CD4-positive, alpha-beta T cell (primary cell): ENCODE data around the gene CORO7. TPM values are rescaled to one million over a fixed set of nuclear protein-coding genes. Genes with fewer than 3 reads are reported as not detected.

Experiments
- ATAC-seq: fragments of 200-7000 bp; cut with Tn5 transposase; one replicate; pipeline ENCODE4 v1.10.0; 2022; ENCODE audit warnings: mild to moderate bottlenecking; ENCODE audit not compliant: poor library complexity
- CTCF ChIA-PET: fragments of 350-600 bp; sonication (Branson Sonifier 250); formaldehyde crosslinking; loops from one replicate; lab custom pipeline; 2021; ENCODE audit warnings: antibody characterized with exemption, inconsistent platforms; lab: Charles Lee
- POLR2A ChIA-PET: fragments of 350-600 bp; sonication (Branson Sonifier 250); formaldehyde crosslinking; loops from one replicate; lab custom pipeline; 2021; ENCODE audit warnings: antibody characterized with exemption, inconsistent platforms; lab: Charles Lee
- DNase-seq, 14 experiments: peaks; one replicate each; pipeline ENCODE4 v3.0.0-alpha.2; 2013 to 2020; ENCODE audit warnings: mixed read lengths in 2 of 14
- H3K27ac ChIP-seq, 2 donors: one replicate each; pipeline versions ENCODE4 v1.5.1 to v1.7.0; 2013; ENCODE audit warnings: low read length in 2 of 2, low read depth in 1 of 2, mild to moderate bottlenecking in 1 of 2
- H3K27me3 ChIP-seq, 2 experiments: 1 replicate in 1 of 2; 2 replicates in 1 of 2; pipeline versions ENCODE4 v1.6.1 to v1.7.0; 2013; ENCODE audit warnings: low read length in 2 of 2, control low read depth in 1 of 2, mild to moderate bottlenecking in 1 of 2, moderate library complexity in 1 of 2; ENCODE audit not compliant: insufficient read depth in 2 of 2, control insufficient read depth in 1 of 2
- H3K36me3 ChIP-seq: one replicate; pipeline ENCODE4 v1.6.1; 2013; ENCODE audit warnings: low read length, control low read depth; ENCODE audit not compliant: insufficient read depth
- H3K4me1 ChIP-seq: one replicate; pipeline ENCODE4 v1.6.1; 2013; ENCODE audit warnings: low read length, control low read depth; ENCODE audit not compliant: insufficient read depth
- H3K4me3 ChIP-seq: one replicate; pipeline ENCODE4 v1.5.1; 2013; ENCODE audit warnings: mild to moderate bottlenecking, low read length, moderate library complexity
- H3K9me3 ChIP-seq, 2 experiments: 1 replicate in 1 of 2; 2 replicates in 1 of 2; pipeline versions ENCODE4 v1.6.1 to v1.7.0; 2013; ENCODE audit warnings: low read length in 2 of 2, mild to moderate bottlenecking in 2 of 2, control low read depth in 1 of 2, moderate library complexity in 1 of 2; ENCODE audit not compliant: control insufficient read depth in 1 of 2, insufficient read depth in 1 of 2
- H3K27ac Mint-ChIP-seq: one replicate; pipeline ENCODE4 v1.8.0; 2020; ENCODE audit warnings: mixed read lengths
- H3K27me3 Mint-ChIP-seq: one replicate; pipeline ENCODE4 v1.8.0; 2021; ENCODE audit warnings: mixed read lengths
- H3K36me3 Mint-ChIP-seq: one replicate; pipeline ENCODE4 v1.8.0; 2021; ENCODE audit warnings: low read depth, mixed read lengths
- H3K4me1 Mint-ChIP-seq: one replicate; pipeline ENCODE4 v1.8.0; 2021; ENCODE audit warnings: low read depth, mixed read lengths
- H3K4me3 Mint-ChIP-seq: one replicate; pipeline ENCODE4 v1.8.0; 2020; ENCODE audit warnings: mild to moderate bottlenecking, mixed read lengths
- H3K9me3 Mint-ChIP-seq: one replicate; pipeline ENCODE4 v1.8.0; 2020; ENCODE audit warnings: mixed read lengths
- CTCF ChIP-seq: fragments of 200-600 bp; IDR thresholded peaks from one replicate; pipeline ENCODE4 v1.8.0; 2022; ENCODE audit warnings: antibody characterized with exemption, mild to moderate bottlenecking
- intact Hi-C, 2 experiments: fragments of 100-400 bp; cut with DNase I in 1 of 2; cut with micrococcal nuclease in 1 of 2; formaldehyde crosslinking; loops; one replicate each; pipeline versions ENCODE4 v1.15.1 to v1.9.0; 2023 to 2025; cut with DNase I, micrococcal nuclease
- total RNA-seq, 174 experiments: library from RNA in 2 of 174; stranded (reverse) in 2 of 174; gene quantifications; one replicate each; pipeline ENCODE4 v1.2.3 and lab custom pipeline; 2021 to 2026

Gene CORO7
- total RNA-seq, 2 experiments from 2014 or later, result 801 to 805 TPM

- no peak overlapping the region for H3K27ac ChIP-seq
- peaks cover 17% of the 10 kb centered on the region for H3K27me3 Mint-ChIP-seq
- TF ChIP-seq CTCF, result peak; percentile 41
- peaks cover 35% of the 10 kb centered on the region for H3K4me1 ChIP-seq
- ChIA-PET POLR2A (no interaction called here), CTCF (interaction anchor here (1.5 kb wide), 1 partner anchor 60 kb away, joined by 5 read pairs; no protein-coding TSS in a partner anchor)
- no peak overlapping the region for H3K4me3 ChIP-seq
- peak in 2 of 14 experiments; percentile 39 to 47 for DNase-seq
- ATAC-seq, result no peak
- H3K27me3 ChIP-seq, result peaks cover 26 to 33% of the 10 kb centered on the region in 2 experiments
- H3K4me1 Mint-ChIP-seq, result peaks cover 11% of the 10 kb centered on the region
- no peaks in the 10 kb centered on the region for H3K36me3 Mint-ChIP-seq
- peak overlapping the region; percentile 99 for H3K4me3 Mint-ChIP-seq
- peaks cover 0 to 4% of the 10 kb centered on the region in 2 experiments for H3K9me3 ChIP-seq
- no peaks in the 10 kb centered on the region for H3K36me3 ChIP-seq
- intact Hi-C loops, result no loop called here
- H3K9me3 Mint-ChIP-seq, result no peaks in the 10 kb centered on the region
- H3K27ac Mint-ChIP-seq, result no peak overlapping the region
Measured at GRCh38 chr16:4313563-4314531, 102.5 kb downstream of the CORO7 start.

GRCh38 chr16:4309833-4310266, 106.5 kb downstream of the CORO7 start:
- peak; percentile 44 for TF ChIP-seq CTCF
- no peak overlapping the region for H3K4me3 ChIP-seq
- peaks cover 25% of the 10 kb centered on the region for H3K4me1 Mint-ChIP-seq
- peaks cover 17 to 18% of the 10 kb centered on the region in 2 experiments for H3K27me3 ChIP-seq
- no peaks in the 10 kb centered on the region for H3K9me3 ChIP-seq
- peak overlapping the region; percentile 62 for H3K4me3 Mint-ChIP-seq
- CTCF ChIA-PET, result interaction anchor here (1.0 to 2.8 kb wide), 6 partner anchors 18 to 56 kb away, joined by 3 to 18 read pairs (median 8); partner anchors contain the start of gene TFAP4
- intact Hi-C loops, result loop anchor here (2.0 to 5.0 kb wide), 3 partner anchors 19 to 107 kb away; partner anchors contain the start of genes CORO7 (in 1 of the 2) and TFAP4 (in 1 of the 2)
- H3K27ac Mint-ChIP-seq, result peak overlapping the region; percentile 37
- peaks cover 46% of the 10 kb centered on the region for H3K4me1 ChIP-seq
- H3K36me3 Mint-ChIP-seq, result no peaks in the 10 kb centered on the region
- POLR2A ChIA-PET, result interaction anchor here (1.2 to 3.9 kb wide), 3 partner anchors 18 to 57 kb away, joined by 3 to 48 read pairs (median 9); partner anchors contain the start of gene TFAP4
- DNase-seq (peak in 13 of 14 experiments; percentile 32 to 79 (median 53)), ATAC-seq (no peak)
- peaks cover 10% of the 10 kb centered on the region for H3K27me3 Mint-ChIP-seq
- H3K27ac ChIP-seq, result no peak overlapping the region
- no peaks in the 10 kb centered on the region for H3K9me3 Mint-ChIP-seq
- H3K36me3 ChIP-seq, result no peaks in the 10 kb centered on the region

GRCh38 chr16:4309102-4309832, 107.1 kb downstream of the CORO7 start:
- ATAC-seq, result no peak
- Histone ChIP-seq H3K9me3 (no peaks in the 10 kb centered on the region), H3K36me3 (no peaks in the 10 kb centered on the region), H3K4me1 (peaks cover 41% of the 10 kb centered on the region), H3K4me3 (no peak overlapping the region), H3K27me3 (peaks cover 11 to 12% of the 10 kb centered on the region in 2 experiments), H3K27ac (no peak overlapping the region)
- intact Hi-C loops, result loop anchor here (2.0 to 5.0 kb wide), 3 partner anchors 20 to 108 kb away; partner anchors contain the start of genes CORO7 (in 1 of the 2) and TFAP4 (in 1 of the 2)
- Mint-ChIP-seq H3K9me3 (no peaks in the 10 kb centered on the region), H3K27ac (peak overlapping the region; percentile 96), H3K4me1 (peaks cover 19% of the 10 kb centered on the region), H3K27me3 (peaks cover 4% of the 10 kb centered on the region), H3K4me3 (peak overlapping the region; percentile 62), H3K36me3 (no peaks in the 10 kb centered on the region)
- CTCF ChIA-PET, result interaction anchor here (1.0 to 2.8 kb wide), 6 partner anchors 19 to 56 kb away, joined by 3 to 18 read pairs (median 8); partner anchors contain the start of gene TFAP4
- no peak for TF ChIP-seq CTCF
- DNase-seq, result no peak
- POLR2A ChIA-PET, result interaction anchor here (0.6 to 3.9 kb wide), 4 partner anchors 19 to 228 kb away, joined by 3 to 48 read pairs (median 6); partner anchors contain the start of gene TFAP4
